Measurements from ENCODE around the gene CERS2. TPM values are rescaled to one million over a fixed set of nuclear protein-coding genes. Genes with fewer than 3 reads are reported as not detected.

Gene CERS2
- total and polyA plus RNA-seq, 2 of the 8 experiments (the other 6 are each of a cell fraction or from before 2014, with no cell fraction given) = 216 to 237 TPM

- Histone ChIP-seq H4K8ac (ENCODE audit: extremely low read depth, insufficient read depth, low read length) (peak within 1 kb of the TSS; percentile 74), H2BK20ac (ENCODE audit: low read length) (0 out of 2 replicates have a peak within 1 kb of the TSS, but pooled peaks have one; percentile 3), H3K79me2 (ENCODE audit: control insufficient read depth in 1 of 2, insufficient read depth in 2 of 2, low read length in 2 of 2) (peaks cover 0 to 5% of the 10 kb centered on the region in 2 experiments; a peak in 2 of 4 replicates), H2BK15ac (ENCODE audit: low read length) (no peak within 1 kb of the TSS; the same call in 1 of the 2 replicates), H3K18ac (ENCODE audit: extremely low read depth, low read length) (peak within 1 kb of the TSS; percentile 64; the same call in 1 of the 2 replicates), H4K20me1 (replicated peaks in 1 of 2; ENCODE audit: control insufficient read depth in 1 of 2, insufficient read depth in 2 of 2, low read length in 2 of 2) (no peaks in the 10 kb centered on the region), H3K79me1 (ENCODE audit: low read depth, low read length) (no peaks in the 10 kb centered on the region), H3K27ac (ENCODE audit: low read depth, low read length) (peak within 1 kb of the TSS; percentile 53), H3K56ac (replicated peaks; ENCODE audit: insufficient read length, low read depth, low read length) (no peak within 1 kb of the TSS), H3K27me3 (replicated peaks in 1 of 4; ENCODE audit: control insufficient read depth in 3 of 4, extremely low read depth in 1 of 4, insufficient read depth in 3 of 4, low read length in 3 of 4) (no peaks in the 10 kb centered on the region), H2BK5ac (ENCODE audit: low read depth, low read length) (peak within 1 kb of the TSS; percentile 38; the same call in 1 of the 2 replicates), H3K4me1 (replicated peaks in 1 of 4; ENCODE audit: control insufficient read depth in 3 of 4, insufficient read depth in 4 of 4, low read length in 3 of 4) (peaks cover 9 to 12% (median 9%) of the 10 kb centered on the region in 4 experiments; a peak in 6 of 7 replicates), H3K4me2 (ENCODE audit: insufficient read depth in 1 of 2, low read depth in 2 of 2, low read length in 2 of 2) (peak within 1 kb of the TSS; percentile 66 to 87), H3K4ac (replicated peaks; ENCODE audit: insufficient read length, low read depth, low read length) (no peak within 1 kb of the TSS), H4K91ac (replicated peaks; ENCODE audit: insufficient read length, low read length) (peak within 1 kb of the TSS; percentile 12), H2BK12ac (ENCODE audit: low read depth, low read length) (peak within 1 kb of the TSS; percentile 33), H3K9ac (replicated peaks in 1 of 4; ENCODE audit: extremely low read depth in 1 of 4, low read depth in 3 of 4, low read length in 3 of 4) (peak within 1 kb of the TSS; percentile 51 to 80 (median 66)), H3K9me3 (ENCODE audit: insufficient read depth in 2 of 2, low read depth in 1 of 2, low read length in 1 of 2) (no peaks in the 10 kb centered on the region), H3K4me3 (ENCODE audit: extremely low read depth in 1 of 4, insufficient read depth in 2 of 4, low read depth in 3 of 4, low read length in 4 of 4) (peak within 1 kb of the TSS; percentile 77 to 94 (median 86)), H3K14ac (ENCODE audit: insufficient read length) (no peak within 1 kb of the TSS), H3K36me3 (ENCODE audit: control insufficient read depth in 2 of 4, insufficient read depth in 4 of 4, low read length in 3 of 4) (no peaks in the 10 kb centered on the region), H3K23me2 (ENCODE audit: low read depth, low read length) (peaks cover 5% of the 10 kb centered on the region), H2AK5ac (ENCODE audit: low read depth, low read length) (no peak within 1 kb of the TSS; the same call in 1 of the 2 replicates), H3K23ac (ENCODE audit: insufficient read length) (no peak within 1 kb of the TSS), H2AFZ (ENCODE audit: low read length) (peak within 1 kb of the TSS; percentile 89), H4K5ac (ENCODE audit: insufficient read length, low read depth, low read length) (peak within 1 kb of the TSS; percentile 69), H2BK120ac (replicated peaks; ENCODE audit: low read depth, low read length) (no peak within 1 kb of the TSS)
- ChIA-PET CTCF (ENCODE audit: partially characterized antibody) (no interaction called here), POLR2A (ENCODE audit: partially characterized antibody) (no interaction called here)
- peak; percentile 91 to 97 for DNase-seq (ENCODE audit: low read depth in 1 of 2, low spot score in 2 of 2)
- FAIRE-seq = peak; percentile 7
- WGBS, 2 experiments (ENCODE audit: extremely low coverage in 1 of 2, insufficient coverage in 1 of 2, insufficient read length in 1 of 2, insufficient replicate concordance in 2 of 2, low coverage in 1 of 2, low lambda C conversion rate in 2 of 2, missing lambda C conversion rate in 1 of 2) = 2% methylated on average over 69 of the region's 69 CpGs; no CpG with 5 or more reads in 1 of the 2 experiments
- TF ChIP-seq SIRT6 (IDR thresholded peaks at IDR 0.05; ENCODE audit: low read length) (no peak), CTBP2 (IDR thresholded peaks at IDR 0.05; ENCODE audit: borderline replicate concordance, insufficient read depth, insufficient read length, low read length) (no peak), ATF2 (IDR thresholded peaks at IDR 0.05; ENCODE audit: low read length) (no peak), PHF8 (conservative IDR thresholded peaks at IDR 0.05; ENCODE audit: low read depth, low read length) (peak; percentile 70), CREB1 (IDR thresholded peaks at IDR 0.05) (peak; percentile 85), SRF (IDR thresholded peaks at IDR 0.05; ENCODE audit: low read depth, low read length) (no peak), YY1 (IDR thresholded peaks at IDR 0.05; ENCODE audit: low read depth, low read length) (no peak), POLR2AphosphoS5 (IDR thresholded peaks at IDR 0.05; ENCODE audit: low read depth, low read length) (peak; percentile 35; the same call in 1 of the 2 replicates)
Observed at GRCh38 chr1:151008244-151009205, 33.9 kb upstream of the CERS2 start, which contains the start of gene PRUNE1. Gene PRUNE1 (plus strand): TSS chr1:151008449. CDS start chr1:151008633, 184 bp downstream.

Data from H1 (cell line).